Panc1 (cell line): ENCODE measurements around the gene PPM1H. TPM values are rescaled to one million over a fixed set of nuclear protein-coding genes. Genes with fewer than 3 reads are reported as not detected.
"Not testable (repeated sequence)": the region's sequence is repeated elsewhere in the genome, so short reads cannot be mapped to it uniquely, and the experiment has no call there.

ENCODE experiments used
- ATAC-seq: fragments of 200-7000 bp; cut with Tn5 transposase; 2 replicates; pipeline ENCODE4 v1.9.1; 2020; ENCODE audit warnings: mild to moderate bottlenecking, moderate library complexity
- BruUV-seq: library from RNA; stranded (reverse); fragments of 400-500 nt; replicated peaks from 2 replicates; lab custom pipeline; 2021; lab: Mats Ljungman, UMichigan
- CTCF ChIA-PET: fragments of 300-600 bp; sonication (Branson Sonifier 250); formaldehyde crosslinking; loops from one replicate; lab custom pipeline; 2022; ENCODE audit warnings: antibody characterized with exemption; lab: Charles Lee
- POLR2A ChIA-PET: fragments of 300-600 bp; sonication (Branson Sonifier 250); formaldehyde crosslinking; loops from one replicate; lab custom pipeline; 2022; ENCODE audit warnings: antibody characterized with exemption; lab: Charles Lee
- DNase-seq: peaks from one replicate; pipeline ENCODE4 v3.0.0-alpha.2; 2010; ENCODE audit warnings: low read depth, low spot score
- H3K27ac ChIP-seq: 2 replicates; pipeline ENCODE4 v1.5.1; 2011; ENCODE audit warnings: mild to moderate bottlenecking, low read length, inconsistent platforms
- H3K27me3 ChIP-seq: fragments of 200-500 bp; sonication (Bioruptor generic); 2 replicates; pipeline ENCODE4 v1.6.0; 2014; ENCODE audit warnings: low read length, inconsistent platforms; ENCODE audit not compliant: control insufficient read depth, insufficient read depth
- H3K36me3 ChIP-seq: fragments of 200-500 bp; sonication (Bioruptor generic); 2 replicates; pipeline ENCODE4 v1.5.1; 2014; ENCODE audit warnings: inconsistent platforms, mild to moderate bottlenecking, low read length, moderate library complexity; ENCODE audit not compliant: control insufficient read depth, insufficient read depth
- H3K4me1 ChIP-seq: 2 replicates; pipeline ENCODE4 v1.5.1; 2011; ENCODE audit warnings: inconsistent platforms, mild to moderate bottlenecking, low read length, moderate library complexity; ENCODE audit not compliant: control insufficient read depth, insufficient read depth
- H3K4me3 ChIP-seq, 2 experiments: 2 replicates each; pipeline ENCODE4 v1.5.1; 2011 to 2012; ENCODE audit warnings: low read depth in 2 of 2, low read length in 2 of 2, mild to moderate bottlenecking in 2 of 2, inconsistent platforms in 1 of 2, moderate library complexity in 1 of 2
- H3K9me3 ChIP-seq: fragments of 200-500 bp; sonication (Bioruptor generic); 2 replicates; pipeline ENCODE4 v1.5.1; 2014; ENCODE audit warnings: low read depth, mild to moderate bottlenecking, inconsistent platforms, low read length, moderate library complexity; ENCODE audit not compliant: control insufficient read depth, insufficient read depth
- POLR2AphosphoS5 ChIP-seq: IDR thresholded peaks from 2 replicates; pipeline ENCODE4 v1.6.1; 2012; ENCODE audit warnings: mild to moderate bottlenecking, low read depth, low read length, moderate library complexity
- REST ChIP-seq, 2 experiments: IDR thresholded peaks; 2 replicates each; pipeline ENCODE4 v1.6.1; 2011 to 2012; ENCODE audit warnings: low read depth in 2 of 2, control low read depth in 1 of 2, low read length in 1 of 2, mild to moderate bottlenecking in 1 of 2, moderate library complexity in 1 of 2; ENCODE audit not compliant: insufficient read depth in 1 of 2
- SIN3A ChIP-seq: IDR thresholded peaks from 2 replicates; pipeline ENCODE4 v1.6.1; 2012; ENCODE audit warnings: low read depth, mild to moderate bottlenecking, low read length, moderate library complexity, borderline replicate concordance; ENCODE audit not compliant: insufficient read depth
- TCF7L2 ChIP-seq: IDR thresholded peaks from 2 replicates; pipeline ENCODE4 v1.6.1; 2011; ENCODE audit warnings: mild to moderate bottlenecking, low read depth, low read length, inconsistent platforms
- in situ Hi-C: cut with HindIII; loops from 2 replicates; pipeline ENCODE4 v1.10.0; 2016; ENCODE audit warnings: low sequenced_read_pairs, low pct_unique_long_range_greater_than_20kb
- intact Hi-C: fragments of 100-400 bp; cut with micrococcal nuclease; formaldehyde crosslinking; loops from one replicate; pipeline ENCODE4 v1.10.0; 2022; ENCODE audit not compliant: unreplicated experiment
- total RNA-seq: library from RNA; stranded (reverse); gene quantifications from one replicate; pipeline ENCODE4 v1.2.1, GENCODE V29; 2021; ENCODE audit not compliant: unreplicated experiment
- TF ChIP-seq, protein P1 (sequence below): fragments of 450-650 bp; IDR thresholded peaks from 2 replicates; pipeline ENCODE4 v1.5.1; 2017; ENCODE audit warnings: mild to moderate bottlenecking

The PPM1H gene
- total RNA-seq, 1 experiment from 2014 or later: 22.9 TPM

DNA sequence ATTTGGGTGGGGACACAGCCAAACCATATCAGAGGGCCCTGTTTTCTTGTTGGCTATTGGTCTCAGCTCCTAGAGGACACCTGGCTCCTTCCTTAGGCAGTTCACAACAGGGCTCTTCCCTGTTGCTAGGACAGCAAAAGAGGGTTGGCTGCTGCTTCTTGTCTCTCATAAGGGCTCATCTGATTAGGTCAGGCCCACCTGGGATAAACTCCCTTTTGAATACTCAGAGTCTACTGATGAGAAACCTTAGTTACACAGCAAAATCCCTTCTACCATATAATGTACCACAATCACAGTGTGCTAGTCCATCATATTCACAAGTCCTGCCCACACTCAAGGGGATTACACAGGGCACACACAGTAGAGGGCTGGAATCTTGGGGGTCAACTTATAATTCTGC lies 49.7 kb downstream of the PPM1H start:
- ChIA-PET CTCF (no interaction called here), POLR2A (no interaction called here)
- in situ Hi-C loops: no loop called here
- Histone ChIP-seq H3K27ac (no peak overlapping the region), H3K36me3 (no peaks in the 10 kb centered on the region), H3K4me3 (no peak overlapping the region), H3K9me3 (no peaks in the 10 kb centered on the region), H3K27me3 (no peaks in the 10 kb centered on the region), H3K4me1 (no peaks in the 10 kb centered on the region)
- intact Hi-C loops: no loop called here
- ATAC-seq: no peak
- no peak for DNase-seq
- no TSS peak for BruUV-seq
- TF ChIP-seq REST (IDR thresholded peaks at IDR 0.05; ENCODE audit: insufficient read depth in 1 of 2, low read depth in 2 of 2, low read length in 1 of 2) (no peak), SIN3A (no peak), TCF7L2 (no peak), POLR2AphosphoS5 (no peak)
- TF ChIP-seq, protein P1, sequence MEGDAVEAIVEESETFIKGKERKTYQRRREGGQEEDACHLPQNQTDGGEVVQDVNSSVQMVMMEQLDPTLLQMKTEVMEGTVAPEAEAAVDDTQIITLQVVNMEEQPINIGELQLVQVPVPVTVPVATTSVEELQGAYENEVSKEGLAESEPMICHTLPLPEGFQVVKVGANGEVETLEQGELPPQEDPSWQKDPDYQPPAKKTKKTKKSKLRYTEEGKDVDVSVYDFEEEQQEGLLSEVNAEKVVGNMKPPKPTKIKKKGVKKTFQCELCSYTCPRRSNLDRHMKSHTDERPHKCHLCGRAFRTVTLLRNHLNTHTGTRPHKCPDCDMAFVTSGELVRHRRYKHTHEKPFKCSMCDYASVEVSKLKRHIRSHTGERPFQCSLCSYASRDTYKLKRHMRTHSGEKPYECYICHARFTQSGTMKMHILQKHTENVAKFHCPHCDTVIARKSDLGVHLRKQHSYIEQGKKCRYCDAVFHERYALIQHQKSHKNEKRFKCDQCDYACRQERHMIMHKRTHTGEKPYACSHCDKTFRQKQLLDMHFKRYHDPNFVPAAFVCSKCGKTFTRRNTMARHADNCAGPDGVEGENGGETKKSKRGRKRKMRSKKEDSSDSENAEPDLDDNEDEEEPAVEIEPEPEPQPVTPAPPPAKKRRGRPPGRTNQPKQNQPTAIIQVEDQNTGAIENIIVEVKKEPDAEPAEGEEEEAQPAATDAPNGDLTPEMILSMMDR: no peak

GRCh38 chr12:62884832-62885231 lies 50.1 kb downstream of the PPM1H start:
- CTCF ChIA-PET, H3K9me3 ChIP-seq: not testable (repeated sequence)

GRCh38 chr12:62882696-62883095 lies 52.3 kb downstream of the PPM1H start:
- no peak for DNase-seq
- intact Hi-C loops: no loop called here
- Histone ChIP-seq H3K36me3 (no peaks in the 10 kb centered on the region), H3K4me1 (no peaks in the 10 kb centered on the region), H3K27me3 (no peaks in the 10 kb centered on the region), H3K27ac (no peak overlapping the region), H3K9me3 (no peaks in the 10 kb centered on the region), H3K4me3 (no peak overlapping the region)
- TF ChIP-seq SIN3A (no peak), POLR2AphosphoS5 (no peak), REST (IDR thresholded peaks at IDR 0.05; ENCODE audit: insufficient read depth in 1 of 2, low read depth in 2 of 2, low read length in 1 of 2) (no peak), TCF7L2 (no peak)
- TF ChIP-seq, protein P1: no peak
- ATAC-seq: no peak
- no TSS peak for BruUV-seq
- POLR2A ChIA-PET: no interaction called here
- CTCF ChIA-PET: no interaction called here
- in situ Hi-C loops: no loop called here

More at GRCh38 chr12:62884832-62885231, 50.1 kb downstream of the PPM1H start:
- in situ Hi-C loops, H3K36me3 ChIP-seq, ATAC-seq, intact Hi-C loops, H3K4me1 ChIP-seq, H3K27me3 ChIP-seq, H3K27ac ChIP-seq, DNase-seq, H3K4me3 ChIP-seq, BruUV-seq: not testable (repeated sequence)
- POLR2A ChIA-PET: interaction anchor here (0.7 kb wide), 1 partner anchor 33 kb away, joined by 10 read pairs; no protein-coding TSS in a partner anchor
